Activated T-helper 2 cell treated with anti-CD3 and anti-CD28 coated beads, Interferon-gamma antibody, Interleukin-2, Interleukin-4, amounts not matched to agents 10 μg/mL and 5 μg/mL and 100 μg/mL, durations not matched to agents 14 hours and 24 hours and 36 hours (primary cell): ENCODE measurements around the gene CRISP2. TPM values are rescaled to one million over a fixed set of nuclear protein-coding genes. Genes with fewer than 3 reads are reported as not detected.
"Not testable (repeated sequence)": the region's sequence is repeated elsewhere in the genome, so short reads cannot be mapped to it uniquely, and the experiment has no call there.

Source experiments
- DNase-seq: peaks from one replicate; pipeline ENCODE4 v3.0.0; 2021; ENCODE audit warnings: low spot score
- H3K27ac Mint-ChIP-seq: one replicate; pipeline ENCODE4 v1.8.0; 2021; ENCODE audit warnings: mixed read lengths
- H3K27me3 Mint-ChIP-seq: one replicate; pipeline ENCODE4 v1.8.0; 2021; ENCODE audit warnings: low read depth, mixed read lengths
- H3K36me3 Mint-ChIP-seq: one replicate; pipeline ENCODE4 v1.8.0; 2021; ENCODE audit warnings: low read depth, mixed read lengths
- H3K4me1 Mint-ChIP-seq: one replicate; pipeline ENCODE4 v1.8.0; 2021; ENCODE audit warnings: low read depth, mixed read lengths
- H3K4me3 Mint-ChIP-seq: one replicate; pipeline ENCODE4 v1.8.0; 2021; ENCODE audit warnings: low read depth, mild to moderate bottlenecking, moderate library complexity, mixed read lengths
- H3K9me3 Mint-ChIP-seq: one replicate; pipeline ENCODE4 v1.8.0; 2021; ENCODE audit warnings: mixed read lengths
- intact Hi-C: fragments of 100-400 bp; cut with micrococcal nuclease; formaldehyde crosslinking; loops from one replicate; pipeline ENCODE4 v1.15.1; 2023
- total RNA-seq: library from RNA; stranded (reverse); gene quantifications from 2 replicates; pipeline ENCODE4 v1.2.3, GENCODE V29; 2022

The CRISP2 gene
- total RNA-seq, 1 donor from 2014 or later: not detected

GRCh38 chr6:49676671-49677281 is 36.6 kb downstream of the CRISP2 start:
- H3K27me3 Mint-ChIP-seq: no peaks in the 10 kb centered on the region
- no peaks in the 10 kb centered on the region for H3K36me3 Mint-ChIP-seq

GRCh38 chr6:49675816-49676215 is 37.5 kb downstream of the CRISP2 start:
- no peaks in the 10 kb centered on the region for H3K9me3 Mint-ChIP-seq
- DNase-seq: no peak
- no peak overlapping the region for H3K27ac Mint-ChIP-seq
- H3K27me3 Mint-ChIP-seq: no peaks in the 10 kb centered on the region
- no peaks in the 10 kb centered on the region for H3K4me1 Mint-ChIP-seq
- H3K36me3 Mint-ChIP-seq: no peaks in the 10 kb centered on the region
- no peak overlapping the region for H3K4me3 Mint-ChIP-seq
- intact Hi-C loops: no loop called here

More at GRCh38 chr6:49676671-49677281, 36.6 kb downstream of the CRISP2 start:
- H3K27ac Mint-ChIP-seq: no peak overlapping the region
- H3K9me3 Mint-ChIP-seq: no peaks in the 10 kb centered on the region
- H3K4me3 Mint-ChIP-seq: no peak overlapping the region
- DNase-seq: no peak
- intact Hi-C loops: no loop called here
- H3K4me1 Mint-ChIP-seq: no peaks in the 10 kb centered on the region

- H3K4me1 Mint-ChIP-seq: no peaks in the 10 kb centered on the region
- intact Hi-C loops: no loop called here
- DNase-seq: no peak
- no peaks in the 10 kb centered on the region for H3K27me3 Mint-ChIP-seq
- H3K36me3 Mint-ChIP-seq: no peaks in the 10 kb centered on the region
- no peak overlapping the region for H3K4me3 Mint-ChIP-seq
- no peaks in the 10 kb centered on the region for H3K9me3 Mint-ChIP-seq
- no peak overlapping the region for H3K27ac Mint-ChIP-seq
These were observed 45.2 kb downstream of the CRISP2 start for GRCh38 chr6:49668083-49668511.

- H3K4me1 Mint-ChIP-seq: no peaks in the 10 kb centered on the region
- no peak overlapping the region for H3K27ac Mint-ChIP-seq
- DNase-seq: no peak
- H3K27me3 Mint-ChIP-seq: no peaks in the 10 kb centered on the region
- no peaks in the 10 kb centered on the region for H3K36me3 Mint-ChIP-seq
- no peak overlapping the region for H3K4me3 Mint-ChIP-seq
- intact Hi-C loops: no loop called here
- no peaks in the 10 kb centered on the region for H3K9me3 Mint-ChIP-seq
These were observed 46.2 kb downstream of the CRISP2 start for GRCh38 chr6:49666930-49667757.

GRCh38 chr6:49666480-49666879 is 46.9 kb downstream of the CRISP2 start:
- H3K27me3 Mint-ChIP-seq: no peaks in the 10 kb centered on the region
- H3K9me3 Mint-ChIP-seq: no peaks in the 10 kb centered on the region
- H3K4me3 Mint-ChIP-seq: no peak overlapping the region
- intact Hi-C loops: no loop called here
- H3K4me1 Mint-ChIP-seq: no peaks in the 10 kb centered on the region
- H3K27ac Mint-ChIP-seq: no peak overlapping the region
- DNase-seq: no peak
- H3K36me3 Mint-ChIP-seq: no peaks in the 10 kb centered on the region

- DNase-seq: no peak
- Mint-ChIP-seq H3K4me1 (no peaks in the 10 kb centered on the region), H3K4me3 (no peak overlapping the region), H3K36me3 (no peaks in the 10 kb centered on the region), H3K27ac (no peak overlapping the region), H3K27me3 (no peaks in the 10 kb centered on the region), H3K9me3 (no peaks in the 10 kb centered on the region)
- intact Hi-C loops: no loop called here
These were observed 48.5 kb downstream of the CRISP2 start for GRCh38 chr6:49664817-49665216.

GRCh38 chr6:49664054-49664453 is 49.3 kb downstream of the CRISP2 start:
- H3K9me3 Mint-ChIP-seq, H3K27me3 Mint-ChIP-seq, H3K36me3 Mint-ChIP-seq, H3K27ac Mint-ChIP-seq, DNase-seq, intact Hi-C loops, H3K4me3 Mint-ChIP-seq, H3K4me1 Mint-ChIP-seq: not testable (repeated sequence)

- Mint-ChIP-seq H3K36me3 (no peaks in the 10 kb centered on the region), H3K4me3 (no peak overlapping the region), H3K27ac (no peak overlapping the region), H3K27me3 (no peaks in the 10 kb centered on the region), H3K4me1 (no peaks in the 10 kb centered on the region), H3K9me3 (no peaks in the 10 kb centered on the region)
- no peak for DNase-seq
- intact Hi-C loops: no loop called here
These were observed 50.5 kb downstream of the CRISP2 start for GRCh38 chr6:49662892-49663261.

- Mint-ChIP-seq H3K4me3 (no peak overlapping the region), H3K36me3 (no peaks in the 10 kb centered on the region), H3K27me3 (no peaks in the 10 kb centered on the region), H3K9me3 (no peaks in the 10 kb centered on the region), H3K4me1 (no peaks in the 10 kb centered on the region), H3K27ac (no peak overlapping the region)
- DNase-seq: no peak
- intact Hi-C loops: no loop called here
These were observed 51.0 kb downstream of the CRISP2 start for GRCh38 chr6:49662231-49662891.

- Mint-ChIP-seq H3K4me1 (no peaks in the 10 kb centered on the region), H3K4me3 (no peak overlapping the region), H3K9me3 (no peaks in the 10 kb centered on the region), H3K36me3 (no peaks in the 10 kb centered on the region), H3K27me3 (no peaks in the 10 kb centered on the region), H3K27ac (no peak overlapping the region)
- DNase-seq: no peak
- intact Hi-C loops: no loop called here
These were observed 59.4 kb downstream of the CRISP2 start for GRCh38 chr6:49653942-49654341.

- Mint-ChIP-seq H3K9me3 (no peaks in the 10 kb centered on the region), H3K27ac (no peak overlapping the region), H3K4me3 (no peak overlapping the region), H3K36me3 (no peaks in the 10 kb centered on the region), H3K27me3 (no peaks in the 10 kb centered on the region), H3K4me1 (no peaks in the 10 kb centered on the region)
- no peak for DNase-seq
- intact Hi-C loops: no loop called here
These were observed 59.9 kb downstream of the CRISP2 start for GRCh38 chr6:49653438-49653837.

GRCh38 chr6:49651239-49651638 is 62.1 kb downstream of the CRISP2 start:
- Mint-ChIP-seq H3K36me3 (no peaks in the 10 kb centered on the region), H3K27ac (no peak overlapping the region), H3K27me3 (no peaks in the 10 kb centered on the region), H3K9me3 (no peaks in the 10 kb centered on the region), H3K4me3 (no peak overlapping the region), H3K4me1 (no peaks in the 10 kb centered on the region)
- intact Hi-C loops: no loop called here
- no peak for DNase-seq

GRCh38 chr6:49649988-49650387 is 63.4 kb downstream of the CRISP2 start:
- Mint-ChIP-seq H3K9me3 (no peaks in the 10 kb centered on the region), H3K27ac (no peak overlapping the region), H3K27me3 (no peaks in the 10 kb centered on the region), H3K36me3 (no peaks in the 10 kb centered on the region), H3K4me1 (no peaks in the 10 kb centered on the region), H3K4me3 (no peak overlapping the region)
- no peak for DNase-seq
- intact Hi-C loops: no loop called here
